Bronchial epithelial cell (primary cell): ENCODE results near the gene KCTD3. TPM values are rescaled to one million over a fixed set of nuclear protein-coding genes. Genes with fewer than 3 reads are reported as not detected.

Experiments used
- DNase-seq: peaks from one replicate; pipeline ENCODE4 v3.0.0-alpha.2; 2010; ENCODE audit warnings: low read depth
- FAIRE-seq: peaks from 2 replicates; lab custom pipeline; 2011; peaks lifted over from hg19 to GRCh38; lab: Jason Lieb, UNC
- H3K27me3 ChIP-seq: 2 replicates; pipeline ENCODE4 v1.5.1; 2011; ENCODE audit warnings: low read length; ENCODE audit not compliant: control insufficient read depth, insufficient read depth
- H3K36me3 ChIP-seq: 2 replicates; pipeline ENCODE4 v1.5.1; 2011; ENCODE audit warnings: low read length; ENCODE audit not compliant: control insufficient read depth, insufficient read depth
- H3K4me3 ChIP-seq: 2 replicates; pipeline ENCODE4 v1.5.1; 2011; ENCODE audit warnings: mild to moderate bottlenecking, low read depth, low read length, control low read depth
- CTCF ChIP-seq: IDR thresholded peaks from 2 replicates; pipeline ENCODE4 v1.5.1; 2011; ENCODE audit warnings: mild to moderate bottlenecking, moderate library complexity, low read length, control low read depth, inconsistent platforms; ENCODE audit not compliant: insufficient read depth, severe bottlenecking
- total RNA-seq: library from RNA; depleted of rRNA; stranded (reverse); fragments of >200 nt; gene quantifications from 2 replicates; pipeline ENCODE4 v1.2.1, GENCODE V29; 2014

KCTD3 gene
- total RNA-seq, 1 donor from 2014 or later = 32.9 TPM

- H3K27me3 ChIP-seq = no peaks in the 10 kb centered on the region
- FAIRE-seq (no peak), DNase-seq (no peak)
- H3K4me3 ChIP-seq = no peak overlapping the region
- H3K36me3 ChIP-seq = no peaks in the 10 kb centered on the region
- TF ChIP-seq CTCF = no peak
Observed at GRCh38 chr1:215669806-215670491, 102.8 kb downstream of the KCTD3 start.
